H9 (cell line): ENCODE results near the gene CPM. TPM values are rescaled to one million over a fixed set of nuclear protein-coding genes. Genes with fewer than 3 reads are reported as not detected.

ENCODE experiments used
- DNase-seq: peaks from one replicate; pipeline ENCODE4 v3.0.0-alpha.2; 2017
- H2AFZ ChIP-seq: one replicate; pipeline ENCODE4 v1.6.1; 2013; ENCODE audit warnings: mild to moderate bottlenecking, low read length, control low read depth, moderate library complexity
- H2AK5ac ChIP-seq: 2 replicates; pipeline ENCODE4 v1.6.1; 2013; ENCODE audit warnings: low read length, control low read depth, mixed read lengths; ENCODE audit not compliant: insufficient read length
- H2BK120ac ChIP-seq: one replicate; pipeline ENCODE4 v1.6.1; 2013; ENCODE audit warnings: low read depth, mild to moderate bottlenecking, low read length, control low read depth, inconsistent platforms; ENCODE audit not compliant: poor library complexity, severe bottlenecking
- H2BK12ac ChIP-seq: 2 replicates; pipeline ENCODE4 v1.6.1; 2013; ENCODE audit warnings: low read length, control low read depth, mixed read lengths, low read depth; ENCODE audit not compliant: insufficient read length
- H2BK15ac ChIP-seq: 2 replicates; pipeline ENCODE4 v1.6.1; 2013; ENCODE audit warnings: low read depth, low read length, control low read depth
- H2BK20ac ChIP-seq: one replicate; pipeline ENCODE4 v1.6.1; 2013; ENCODE audit warnings: low read depth, mild to moderate bottlenecking, low read length, control low read depth, inconsistent platforms; ENCODE audit not compliant: poor library complexity, severe bottlenecking
- H2BK5ac ChIP-seq: 2 replicates; pipeline ENCODE4 v1.6.1; 2013; ENCODE audit warnings: low read length, control low read depth, mixed read lengths; ENCODE audit not compliant: insufficient read length
- H3K14ac ChIP-seq: 2 replicates; pipeline ENCODE4 v1.6.1; 2013; ENCODE audit warnings: low read length, control low read depth; ENCODE audit not compliant: insufficient read depth
- H3K18ac ChIP-seq: 2 replicates; pipeline ENCODE4 v1.6.1; 2013; ENCODE audit warnings: low read depth, mild to moderate bottlenecking, mixed read lengths, low read length, control low read depth; ENCODE audit not compliant: insufficient read length
- H3K23ac ChIP-seq: 2 replicates; pipeline ENCODE4 v1.6.1; 2013; ENCODE audit warnings: low read length, control low read depth, mixed read lengths, low read depth; ENCODE audit not compliant: insufficient read length
- H3K23me2 ChIP-seq: 2 replicates; pipeline ENCODE4 v1.6.1; 2013; ENCODE audit warnings: low read depth, mild to moderate bottlenecking, mixed read lengths, low read length, control low read depth; ENCODE audit not compliant: insufficient read length, poor library complexity, severe bottlenecking
- H3K27ac ChIP-seq: 2 replicates; pipeline ENCODE4 v1.5.1; 2013; ENCODE audit warnings: low read length, control low read depth, mixed read lengths, low read depth; ENCODE audit not compliant: insufficient read length
- H3K27me3 ChIP-seq: 2 replicates; pipeline ENCODE4 v1.6.1; 2013; ENCODE audit warnings: low read length, control low read depth, inconsistent platforms; ENCODE audit not compliant: insufficient read depth
- H3K4ac ChIP-seq: 2 replicates; pipeline ENCODE4 v1.6.1; 2013; ENCODE audit warnings: low read depth, mild to moderate bottlenecking, control low read depth, inconsistent platforms, low read length, moderate library complexity
- H3K4me1 ChIP-seq: 2 replicates; pipeline ENCODE4 v1.6.1; 2013; ENCODE audit warnings: low read length, control low read depth, inconsistent platforms; ENCODE audit not compliant: insufficient read depth
- H3K4me2 ChIP-seq: 2 replicates; pipeline ENCODE4 v1.6.1; 2013; ENCODE audit warnings: low read length, control low read depth, mixed read lengths; ENCODE audit not compliant: insufficient read length, insufficient read depth
- H3K56ac ChIP-seq: 2 replicates; pipeline ENCODE4 v1.6.1; 2013; ENCODE audit warnings: low read depth, mild to moderate bottlenecking, mixed read lengths, low read length, control low read depth; ENCODE audit not compliant: insufficient read length
- H3K79me1 ChIP-seq: 2 replicates; pipeline ENCODE4 v1.6.1; 2013; ENCODE audit warnings: low read depth, mild to moderate bottlenecking, moderate library complexity, low read length, control low read depth, inconsistent platforms; ENCODE audit not compliant: insufficient read depth, poor library complexity, severe bottlenecking
- H3K79me2 ChIP-seq: 2 replicates; pipeline ENCODE4 v1.6.1; 2013; ENCODE audit warnings: low read length, control low read depth, inconsistent platforms; ENCODE audit not compliant: insufficient read depth
- H3K9ac ChIP-seq: 2 replicates; pipeline ENCODE4 v1.6.1; 2013; ENCODE audit warnings: low read length, control low read depth, mixed read lengths; ENCODE audit not compliant: insufficient read length; ENCODE audit errors: extremely low read depth
- H3K9me3 ChIP-seq: one replicate; pipeline ENCODE4 v1.6.1; 2013; ENCODE audit warnings: low read depth, low read length, inconsistent platforms; ENCODE audit not compliant: control insufficient read depth
- H3T11ph ChIP-seq: one replicate; pipeline ENCODE4 v1.6.1; 2013; ENCODE audit warnings: mild to moderate bottlenecking, low read length, control low read depth, inconsistent platforms
- H4K20me1 ChIP-seq: one replicate; pipeline ENCODE4 v1.6.1; 2013; ENCODE audit not compliant: control insufficient read depth, insufficient read length, insufficient read depth
- H4K5ac ChIP-seq: 2 replicates; pipeline ENCODE4 v1.6.1; 2013; ENCODE audit warnings: low read depth, mild to moderate bottlenecking, mixed read lengths, low read length, control low read depth; ENCODE audit not compliant: insufficient read length
- H4K8ac ChIP-seq: replicated peaks from 2 replicates; pipeline ENCODE4 v1.6.1; 2013; ENCODE audit warnings: low read length, control low read depth, mixed read lengths, low read depth; ENCODE audit not compliant: insufficient read length
- H4K91ac ChIP-seq: 2 replicates; pipeline ENCODE4 v1.6.1; 2013; ENCODE audit warnings: low read depth, mild to moderate bottlenecking, moderate library complexity, mixed read lengths, low read length, control low read depth; ENCODE audit not compliant: insufficient read length
- H3K27ac Mint-ChIP-seq, 3 experiments: 2 replicates in 2 of 3; 3 replicates in 1 of 3; pipeline ENCODE4 v1.8.0; 2020 to 2021; ENCODE audit warnings: mixed read lengths in 3 of 3, mild to moderate bottlenecking in 1 of 3, moderate library complexity in 1 of 3
- H3K27me3 Mint-ChIP-seq: 2 replicates; pipeline ENCODE4 v1.8.0; 2021; ENCODE audit warnings: low read depth, mild to moderate bottlenecking, moderate library complexity, mixed read lengths
- H3K36me3 Mint-ChIP-seq, 3 experiments: 2 replicates in 2 of 3; 3 replicates in 1 of 3; pipeline ENCODE4 v1.8.0; 2020 to 2021; ENCODE audit warnings: low read depth in 3 of 3, mixed read lengths in 3 of 3; ENCODE audit not compliant: insufficient read depth in 1 of 3
- H3K4me1 Mint-ChIP-seq, 2 experiments: 2 replicates each; pipeline ENCODE4 v1.8.0; 2020; ENCODE audit warnings: mixed read lengths in 2 of 2
- H3K4me3 Mint-ChIP-seq, 2 experiments: 2 replicates in 1 of 2; 3 replicates in 1 of 2; pipeline ENCODE4 v1.8.0; 2020 to 2021; ENCODE audit warnings: mild to moderate bottlenecking in 2 of 2, mixed read lengths in 2 of 2, moderate library complexity in 1 of 2
- H3K9me3 Mint-ChIP-seq, 2 experiments: 2 replicates in 1 of 2; 3 replicates in 1 of 2; pipeline ENCODE4 v1.8.0; 2020; ENCODE audit warnings: mild to moderate bottlenecking in 2 of 2, mixed read lengths in 2 of 2, moderate library complexity in 1 of 2
- WGBS: extraction: QIAGEN DNeasy Blood & Tissue Kit; methylation state at CpG from one replicate; pipeline ENCODE4 v1.1.7; 2013; ENCODE audit warnings: missing lambda C conversion rate, low lambda C conversion rate, mixed read lengths; ENCODE audit not compliant: insufficient read length; ENCODE audit errors: extremely low coverage; 5-methylcytosine and 5-hydroxymethylcytosine counted together
- long read RNA-seq: library from polyadenylated mRNA; unstranded; transcript quantifications from one replicate; pipeline ENCODE4 v2.0.0, GENCODE V29; 2020
- total RNA-seq: library from RNA; stranded (reverse); gene quantifications from 2 replicates; pipeline ENCODE4 v1.2.1, GENCODE V29; 2021
- TF ChIP-seq, protein P1 (sequence below): fragments of 200-600 bp; sonication (generic); conservative IDR thresholded peaks from 3 replicates; pipeline ENCODE4 v1.8.0; 2021; ENCODE audit warnings: antibody characterized with exemption, mild to moderate bottlenecking

The CPM gene
- 0.53 and 1.2 TPM in 2 replicates for total RNA-seq
- long read RNA-seq, full-length matches to known transcripts = 2 of 3 reads
- long read RNA-seq, partial matches to known transcripts = 0 of 3 reads
- long read RNA-seq, other reads (novel, unspliced or antisense) = 1 of 3 reads

- H3K79me2 ChIP-seq = no peaks in the 10 kb centered on the region
- no peak within 1 kb of the TSS for H3T11ph ChIP-seq
- Mint-ChIP-seq H3K27me3 (peaks cover 51% of the 10 kb centered on the region), H3K36me3 (no peaks in the 10 kb centered on the region), H3K4me1 (peaks cover 12% of the 10 kb centered on the region in 2 experiments), H3K4me3 (peak within 1 kb of the TSS; percentile 61 to 84), H3K9me3 (no peaks in the 10 kb centered on the region), H3K27ac (no peak within 1 kb of the TSS)
- no peak within 1 kb of the TSS for H3K23ac ChIP-seq
- H4K20me1 ChIP-seq = no peaks in the 10 kb centered on the region
- peak; percentile 77 for DNase-seq
- H2BK120ac ChIP-seq = no peak within 1 kb of the TSS
- no peak within 1 kb of the TSS for H4K91ac ChIP-seq
- H3K4me1 ChIP-seq = no peaks in the 10 kb centered on the region
- peaks cover 3% of the 10 kb centered on the region for H3K23me2 ChIP-seq
- H3K4ac ChIP-seq = no peak within 1 kb of the TSS
- no CpG with 5 or more reads among the region's 96 CpGs for WGBS
- H3K18ac ChIP-seq = no peak within 1 kb of the TSS
- no peak within 1 kb of the TSS for H2AFZ ChIP-seq
- H2BK20ac ChIP-seq = no peak within 1 kb of the TSS
- no peak within 1 kb of the TSS for H3K14ac ChIP-seq
- no peak within 1 kb of the TSS for H4K8ac ChIP-seq
- H3K9me3 ChIP-seq = no peaks in the 10 kb centered on the region
- H3K4me2 ChIP-seq = peak within 1 kb of the TSS; percentile 47
- H4K5ac ChIP-seq = no peak within 1 kb of the TSS
- TF ChIP-seq, protein P1, sequence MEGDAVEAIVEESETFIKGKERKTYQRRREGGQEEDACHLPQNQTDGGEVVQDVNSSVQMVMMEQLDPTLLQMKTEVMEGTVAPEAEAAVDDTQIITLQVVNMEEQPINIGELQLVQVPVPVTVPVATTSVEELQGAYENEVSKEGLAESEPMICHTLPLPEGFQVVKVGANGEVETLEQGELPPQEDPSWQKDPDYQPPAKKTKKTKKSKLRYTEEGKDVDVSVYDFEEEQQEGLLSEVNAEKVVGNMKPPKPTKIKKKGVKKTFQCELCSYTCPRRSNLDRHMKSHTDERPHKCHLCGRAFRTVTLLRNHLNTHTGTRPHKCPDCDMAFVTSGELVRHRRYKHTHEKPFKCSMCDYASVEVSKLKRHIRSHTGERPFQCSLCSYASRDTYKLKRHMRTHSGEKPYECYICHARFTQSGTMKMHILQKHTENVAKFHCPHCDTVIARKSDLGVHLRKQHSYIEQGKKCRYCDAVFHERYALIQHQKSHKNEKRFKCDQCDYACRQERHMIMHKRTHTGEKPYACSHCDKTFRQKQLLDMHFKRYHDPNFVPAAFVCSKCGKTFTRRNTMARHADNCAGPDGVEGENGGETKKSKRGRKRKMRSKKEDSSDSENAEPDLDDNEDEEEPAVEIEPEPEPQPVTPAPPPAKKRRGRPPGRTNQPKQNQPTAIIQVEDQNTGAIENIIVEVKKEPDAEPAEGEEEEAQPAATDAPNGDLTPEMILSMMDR = no peak
- no peak within 1 kb of the TSS for H3K9ac ChIP-seq
- peaks cover 12% of the 10 kb centered on the region; the same call in 1 of the 2 replicates for H3K27me3 ChIP-seq
- H2AK5ac ChIP-seq = no peak within 1 kb of the TSS
- H3K27ac ChIP-seq = no peak within 1 kb of the TSS
- no peaks in the 10 kb centered on the region for H3K79me1 ChIP-seq
- H2BK5ac ChIP-seq = no peak within 1 kb of the TSS
- H3K56ac ChIP-seq = no peak within 1 kb of the TSS
- no peak within 1 kb of the TSS for H2BK12ac ChIP-seq
- no peak within 1 kb of the TSS for H2BK15ac ChIP-seq
These were observed at the start of gene CPM for GRCh38 chr12:68932961-68933893. CPM (minus strand) TSS chr12:68933171; CDS start chr12:68932837, 334 bp downstream.
